ENCODE measurements around the gene PPP1CA. TPM values are rescaled to one million over a fixed set of nuclear protein-coding genes. Genes with fewer than 3 reads are reported as not detected.

Gene PPP1CA
- total RNA-seq, 4 donors from 2014 or later: 15.9 to 180 (median 77.1) TPM

DNA sequence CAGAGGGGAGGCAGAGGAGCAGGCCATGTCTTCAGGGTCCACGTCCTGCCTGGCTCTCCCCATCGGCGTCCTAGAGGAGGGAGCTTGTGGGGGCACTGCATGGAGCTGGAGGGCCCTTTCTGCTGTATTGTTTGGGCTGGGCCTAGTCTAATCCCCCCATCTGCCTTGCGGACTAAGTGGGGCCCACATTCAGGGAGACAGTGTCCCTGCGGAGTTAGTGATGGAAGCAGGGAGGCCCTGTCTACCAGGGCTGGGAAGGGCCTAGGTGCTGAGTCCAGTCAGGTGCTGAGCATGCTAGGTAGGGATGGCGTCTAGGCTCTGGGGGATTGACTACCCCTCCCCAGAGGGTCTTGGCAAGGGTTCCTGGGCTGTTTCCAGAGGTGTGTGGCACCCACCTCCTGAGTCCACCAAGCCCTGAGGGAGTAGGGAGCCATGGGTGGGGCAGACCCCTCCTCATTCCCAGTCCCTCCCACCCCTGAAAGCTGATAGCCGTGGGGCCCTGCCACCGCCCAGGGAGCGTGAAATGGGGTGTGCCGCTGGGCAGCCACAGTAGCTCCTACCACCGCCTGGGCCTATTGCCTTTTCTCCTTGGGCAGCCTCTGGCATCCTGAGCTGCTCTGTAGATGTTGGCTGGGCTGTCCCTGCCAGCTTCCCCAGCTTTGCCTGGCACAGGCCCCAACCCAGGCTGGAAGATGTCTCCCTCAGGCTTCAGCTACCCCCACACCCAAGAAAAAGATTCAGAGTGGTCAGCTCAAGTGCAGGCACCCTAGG is 46.5 kb downstream of the PPP1CA start:
- H3K27ac ChIP-seq: peak overlapping the region; percentile 97 to 99
- H3K4me3 ChIP-seq: no peak overlapping the region
- H3K4me1 ChIP-seq: peaks cover 31 to 42% of the 10 kb centered on the region in 2 donors
- peak in 1 of 2 donors; percentile 45 for DNase-seq
- intact Hi-C loops (cut with DNase I; ENCODE audit: low total_unique reads): no loop called here
- no peaks in the 10 kb centered on the region for H3K9me3 ChIP-seq
- H3K27me3 ChIP-seq: no peaks in the 10 kb centered on the region
- no peaks in the 10 kb centered on the region for H3K36me3 ChIP-seq
- no peak for TF ChIP-seq POLR2A (IDR thresholded peaks at IDR 0.05)
- TF ChIP-seq, protein P1, sequence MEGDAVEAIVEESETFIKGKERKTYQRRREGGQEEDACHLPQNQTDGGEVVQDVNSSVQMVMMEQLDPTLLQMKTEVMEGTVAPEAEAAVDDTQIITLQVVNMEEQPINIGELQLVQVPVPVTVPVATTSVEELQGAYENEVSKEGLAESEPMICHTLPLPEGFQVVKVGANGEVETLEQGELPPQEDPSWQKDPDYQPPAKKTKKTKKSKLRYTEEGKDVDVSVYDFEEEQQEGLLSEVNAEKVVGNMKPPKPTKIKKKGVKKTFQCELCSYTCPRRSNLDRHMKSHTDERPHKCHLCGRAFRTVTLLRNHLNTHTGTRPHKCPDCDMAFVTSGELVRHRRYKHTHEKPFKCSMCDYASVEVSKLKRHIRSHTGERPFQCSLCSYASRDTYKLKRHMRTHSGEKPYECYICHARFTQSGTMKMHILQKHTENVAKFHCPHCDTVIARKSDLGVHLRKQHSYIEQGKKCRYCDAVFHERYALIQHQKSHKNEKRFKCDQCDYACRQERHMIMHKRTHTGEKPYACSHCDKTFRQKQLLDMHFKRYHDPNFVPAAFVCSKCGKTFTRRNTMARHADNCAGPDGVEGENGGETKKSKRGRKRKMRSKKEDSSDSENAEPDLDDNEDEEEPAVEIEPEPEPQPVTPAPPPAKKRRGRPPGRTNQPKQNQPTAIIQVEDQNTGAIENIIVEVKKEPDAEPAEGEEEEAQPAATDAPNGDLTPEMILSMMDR (IDR thresholded peaks at IDR 0.05): no peak

DNA sequence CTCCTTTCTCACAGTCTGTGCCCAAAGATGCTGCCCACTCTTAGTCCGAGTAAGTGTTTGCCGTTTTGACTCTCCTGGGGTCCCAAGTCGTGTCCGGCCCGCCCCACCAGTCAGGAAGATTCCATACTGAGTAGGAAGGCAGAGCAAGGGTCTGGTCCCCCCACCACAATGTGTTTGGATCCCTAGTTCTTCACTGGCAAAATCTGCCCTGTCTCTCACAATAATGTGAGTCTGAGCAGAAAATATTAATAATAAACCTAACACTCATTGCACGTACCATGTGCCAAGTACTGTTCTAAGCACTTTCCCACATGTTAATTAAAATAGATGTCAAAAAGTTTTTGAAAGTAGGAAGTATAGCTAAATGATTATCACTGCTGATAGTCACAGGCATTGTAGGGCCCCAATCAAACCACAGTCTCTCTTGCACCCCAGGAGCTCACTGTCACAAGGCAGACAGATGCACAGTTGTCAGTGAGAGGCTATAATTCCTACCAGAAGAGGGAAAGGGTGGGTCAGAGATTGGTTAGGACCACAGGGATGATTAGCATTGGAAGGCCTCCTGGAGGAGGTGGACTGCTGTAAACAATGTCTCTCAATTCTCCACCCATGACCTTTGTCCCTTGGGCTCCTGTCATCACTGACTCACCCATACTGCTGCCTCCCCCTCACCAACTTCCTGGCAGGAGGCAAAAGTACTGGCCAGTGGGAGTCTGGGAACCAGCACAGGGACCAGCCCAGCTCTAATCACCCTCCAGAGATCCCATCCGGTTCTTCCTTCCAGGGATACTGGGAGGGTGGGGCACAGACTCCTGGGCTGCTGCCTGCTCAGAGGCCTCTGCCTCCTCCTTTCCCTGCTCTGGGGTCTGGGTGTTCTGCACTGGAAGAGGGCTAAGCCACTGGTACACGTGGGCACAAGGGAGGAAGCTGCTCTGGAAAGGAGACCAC is 47.3 kb downstream of the PPP1CA start:
- Histone ChIP-seq H3K4me3 (peak overlapping the region; percentile 67 to 77), H3K27me3 (no peaks in the 10 kb centered on the region), H3K4me1 (peaks cover 31 to 42% of the 10 kb centered on the region in 2 donors), H3K36me3 (no peaks in the 10 kb centered on the region), H3K27ac (peak overlapping the region; percentile 97 to 99), H3K9me3 (no peaks in the 10 kb centered on the region)
- intact Hi-C loops (cut with DNase I; ENCODE audit: low total_unique reads): no loop called here
- DNase-seq: peak; percentile 77 to 89
- TF ChIP-seq POLR2A (IDR thresholded peaks at IDR 0.05): peak in 1 of 2 donors; percentile 15
- TF ChIP-seq, protein P1 (IDR thresholded peaks at IDR 0.05): peak in 1 of 4 experiments; percentile 26

DNA sequence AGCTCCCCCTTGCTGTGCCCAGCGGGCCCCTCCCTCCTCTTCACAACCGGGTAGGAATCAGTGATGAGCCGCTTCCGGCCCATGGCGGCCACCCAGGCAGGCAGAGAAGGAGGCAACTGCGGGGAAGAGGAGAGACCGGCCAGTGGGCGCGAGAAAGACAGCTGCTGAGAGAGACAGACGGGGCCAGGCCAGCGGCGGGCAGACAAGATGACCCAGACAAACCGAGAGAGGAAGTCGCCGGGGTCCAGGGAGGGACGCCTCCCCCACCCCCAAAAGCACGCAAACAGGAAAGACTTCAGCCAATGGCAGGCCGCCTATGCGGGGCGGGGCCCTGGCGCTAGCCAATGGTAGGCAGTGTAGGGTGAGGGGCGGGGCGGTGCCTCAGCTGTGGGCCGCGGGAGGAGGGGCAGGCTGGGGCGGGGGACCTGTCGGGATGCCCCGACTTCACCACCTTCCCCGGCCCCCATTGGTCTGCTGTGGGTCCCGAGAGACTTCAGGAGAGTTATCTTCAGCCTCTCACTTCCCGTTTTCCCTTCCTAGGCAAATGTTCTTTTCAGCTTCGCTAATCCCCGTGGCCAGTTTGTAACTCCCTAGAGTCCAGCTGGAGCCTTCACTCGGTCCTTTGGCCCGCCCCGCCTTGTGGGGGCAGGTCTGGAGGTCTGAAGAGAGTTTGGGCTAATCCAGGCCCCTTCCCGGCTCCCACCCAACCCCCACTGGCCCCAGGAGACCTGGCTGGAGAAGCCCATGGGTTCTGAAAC is 48.2 kb downstream of the PPP1CA start, which contains the start of gene POLD4:
POLD4 (minus strand) TSS at position 230 of the 758 bp plus-strand sequence; CDS start at position 83, 147 bp downstream.
- TF ChIP-seq POLR2A (IDR thresholded peaks at IDR 0.05): peak; percentile 66 to 88
- TF ChIP-seq, protein P1 (IDR thresholded peaks at IDR 0.05): peak in 3 of 4 experiments; percentile 2 to 9 (median 5)
- DNase-seq: peak; percentile 99
- no peaks in the 10 kb centered on the region for H3K9me3 ChIP-seq
- H3K4me3 ChIP-seq: peak within 1 kb of the TSS; percentile 67 to 77
- H3K4me1 ChIP-seq: peaks cover 31 to 42% of the 10 kb centered on the region in 2 donors
- H3K36me3 ChIP-seq: no peaks in the 10 kb centered on the region
- intact Hi-C loops (cut with DNase I; ENCODE audit: low total_unique reads): no loop called here
- H3K27me3 ChIP-seq: no peaks in the 10 kb centered on the region
- peak within 1 kb of the TSS; percentile 97 to 99 for H3K27ac ChIP-seq

DNA sequence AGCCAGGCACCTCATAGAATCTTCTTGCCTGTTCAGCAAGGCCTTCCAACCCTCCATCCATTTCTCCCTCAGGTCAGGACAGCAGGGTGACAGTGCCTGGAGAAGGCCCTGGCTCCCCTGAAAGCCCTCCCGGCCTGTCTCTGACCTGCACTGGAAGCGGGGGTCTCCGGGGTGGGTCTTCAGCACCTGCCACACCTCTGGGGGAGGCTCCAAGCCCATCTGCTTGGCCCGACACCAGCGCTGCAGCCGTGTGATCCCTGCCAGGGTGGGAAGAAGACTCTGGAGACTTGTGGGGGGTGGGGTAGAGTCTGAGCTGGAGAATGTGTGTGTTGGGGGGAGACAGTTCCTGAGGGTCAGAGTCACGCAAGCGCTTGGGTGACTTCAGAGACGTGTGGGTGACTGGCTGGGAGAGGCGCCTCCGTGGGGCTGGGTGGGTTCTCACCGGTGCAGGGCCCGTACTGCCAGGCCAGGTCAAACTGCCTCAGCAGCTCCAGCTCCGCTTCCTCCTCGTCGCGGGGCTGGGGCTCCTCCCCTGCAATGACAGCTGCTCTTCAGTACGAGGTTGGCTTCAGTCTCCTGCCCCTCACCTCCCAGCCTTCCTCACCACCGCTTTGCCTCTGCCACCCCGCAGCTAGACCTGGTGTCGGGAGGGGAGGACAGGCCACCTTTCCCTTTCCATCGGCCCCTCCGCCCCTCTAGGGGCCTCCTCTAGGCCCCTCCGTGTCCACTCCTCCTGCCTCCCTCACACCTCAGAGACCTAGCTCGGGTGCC is 48.9 kb downstream of the PPP1CA start:
- H3K4me3 ChIP-seq: peak overlapping the region; percentile 67 to 77
- peak overlapping the region; percentile 97 to 99 for H3K27ac ChIP-seq
- H3K4me1 ChIP-seq: peaks cover 31 to 37% of the 10 kb centered on the region in 2 donors
- intact Hi-C loops (cut with DNase I; ENCODE audit: low total_unique reads): no loop called here
- no peaks in the 10 kb centered on the region for H3K9me3 ChIP-seq
- TF ChIP-seq, protein P1 (IDR thresholded peaks at IDR 0.05): no peak
- no peak for TF ChIP-seq POLR2A (IDR thresholded peaks at IDR 0.05)
- no peaks in the 10 kb centered on the region for H3K36me3 ChIP-seq
- DNase-seq: peak; percentile 46 to 47
- no peaks in the 10 kb centered on the region for H3K27me3 ChIP-seq
